H1 (cell line): Measurements from ENCODE around the gene PRODH2. TPM values are rescaled to one million over a fixed set of nuclear protein-coding genes. Genes with fewer than 3 reads are reported as not detected.

Experiments
- GTF2F1 ChIP-seq: IDR thresholded peaks from 2 replicates; pipeline ENCODE4 v1.6.1; 2012; ENCODE audit warnings: low read depth, low read length, improper control_type of control experiment, borderline replicate concordance
- HDAC2 ChIP-seq, 2 experiments: fragments of 300-600 bp in 1 of 2; sonication (generic) in 1 of 2; IDR thresholded peaks; 2 replicates each; pipeline ENCODE4 v1.6.1; 2011 to 2012; ENCODE audit warnings: low read depth in 2 of 2, low read length in 2 of 2, mild to moderate bottlenecking in 2 of 2, moderate library complexity in 2 of 2, borderline replicate concordance in 1 of 2, inconsistent platforms in 1 of 2
- KDM1A ChIP-seq: fragments of 200-600, 300-600 bp; sonication (generic); IDR thresholded peaks from 2 replicates; pipeline ENCODE4 v1.7.1; 2016; ENCODE audit warnings: mild to moderate bottlenecking, low read length, borderline replicate concordance
- SIRT6 ChIP-seq: IDR thresholded peaks from one replicate; pipeline ENCODE4 v1.7.1; 2012; ENCODE audit warnings: low read length, inconsistent platforms
- SUZ12 ChIP-seq: fragments of 200-600 bp; sonication (generic); IDR thresholded peaks from 2 replicates; pipeline ENCODE4 v1.6.1; 2012; ENCODE audit warnings: mild to moderate bottlenecking, inconsistent platforms, low read length, moderate library complexity, mixed read lengths
- polyA plus RNA-seq, 7 experiments: library from polyadenylated mRNA; depleted of rRNA in 3 of 7; stranded (reverse) in 5 of 7; unstranded in 2 of 7; fragments of >200 nt in 5 of 7; fragments of 200-250 nt in 2 of 7; gene quantifications; 1 replicate in 5 of 7; 2 replicates in 1 of 7; 4 replicates in 1 of 7; pipeline versions ENCODE4 v1.2.1 to v1.2.3, GENCODE V29; 2011 to 2013; ENCODE audit warnings: missing spikeins in 2 of 7, mixed read lengths in 2 of 7
- total RNA-seq: library from RNA; stranded (reverse); fragmentation: NEBNext Ultra II Directional; extraction: Animal tissue kit (Norgen Biotek cat#: 25700); gene quantifications from 2 replicates; pipeline ENCODE4 v1.2.1, GENCODE V29; 2021
- TF ChIP-seq, protein P1 (sequence below): fragments of 300-600 bp; sonication (generic); IDR thresholded peaks from 2 replicates; pipeline ENCODE4 v1.7.1; 2012; ENCODE audit warnings: low read length, moderate library complexity, mild to moderate bottlenecking, inconsistent platforms; ENCODE audit not compliant: insufficient replicate concordance
- TF ChIP-seq, protein P2 (sequence below): IDR thresholded peaks from 2 replicates; pipeline ENCODE4 v1.6.1; 2012; ENCODE audit warnings: inconsistent platforms

The PRODH2 gene
- total and polyA plus RNA-seq, 2 of the 8 experiments (the other 6 are each of a cell fraction or from before 2014, with no cell fraction given) = not detected

DNA sequence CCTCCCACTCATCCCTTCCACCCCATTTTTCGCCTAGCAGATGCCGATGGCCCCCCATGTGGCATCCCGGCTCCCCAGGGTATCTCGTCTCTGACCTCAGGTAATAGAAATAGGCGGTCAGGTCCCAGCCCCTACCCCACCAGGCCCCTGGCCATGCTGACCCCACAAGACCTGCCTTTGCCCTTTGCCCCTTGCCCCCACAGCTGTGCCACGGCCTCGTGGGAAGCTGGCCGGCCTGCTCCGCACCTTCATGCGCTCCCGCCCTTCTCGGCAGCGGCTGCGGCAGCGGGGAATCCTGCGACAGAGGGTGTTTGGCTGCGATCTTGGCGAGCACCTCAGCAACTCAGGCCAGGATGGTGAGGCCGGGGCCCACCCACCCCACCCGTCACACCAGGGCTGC is 31.9 kb downstream of the PRODH2 start (continued):
- TF ChIP-seq, protein P1, sequence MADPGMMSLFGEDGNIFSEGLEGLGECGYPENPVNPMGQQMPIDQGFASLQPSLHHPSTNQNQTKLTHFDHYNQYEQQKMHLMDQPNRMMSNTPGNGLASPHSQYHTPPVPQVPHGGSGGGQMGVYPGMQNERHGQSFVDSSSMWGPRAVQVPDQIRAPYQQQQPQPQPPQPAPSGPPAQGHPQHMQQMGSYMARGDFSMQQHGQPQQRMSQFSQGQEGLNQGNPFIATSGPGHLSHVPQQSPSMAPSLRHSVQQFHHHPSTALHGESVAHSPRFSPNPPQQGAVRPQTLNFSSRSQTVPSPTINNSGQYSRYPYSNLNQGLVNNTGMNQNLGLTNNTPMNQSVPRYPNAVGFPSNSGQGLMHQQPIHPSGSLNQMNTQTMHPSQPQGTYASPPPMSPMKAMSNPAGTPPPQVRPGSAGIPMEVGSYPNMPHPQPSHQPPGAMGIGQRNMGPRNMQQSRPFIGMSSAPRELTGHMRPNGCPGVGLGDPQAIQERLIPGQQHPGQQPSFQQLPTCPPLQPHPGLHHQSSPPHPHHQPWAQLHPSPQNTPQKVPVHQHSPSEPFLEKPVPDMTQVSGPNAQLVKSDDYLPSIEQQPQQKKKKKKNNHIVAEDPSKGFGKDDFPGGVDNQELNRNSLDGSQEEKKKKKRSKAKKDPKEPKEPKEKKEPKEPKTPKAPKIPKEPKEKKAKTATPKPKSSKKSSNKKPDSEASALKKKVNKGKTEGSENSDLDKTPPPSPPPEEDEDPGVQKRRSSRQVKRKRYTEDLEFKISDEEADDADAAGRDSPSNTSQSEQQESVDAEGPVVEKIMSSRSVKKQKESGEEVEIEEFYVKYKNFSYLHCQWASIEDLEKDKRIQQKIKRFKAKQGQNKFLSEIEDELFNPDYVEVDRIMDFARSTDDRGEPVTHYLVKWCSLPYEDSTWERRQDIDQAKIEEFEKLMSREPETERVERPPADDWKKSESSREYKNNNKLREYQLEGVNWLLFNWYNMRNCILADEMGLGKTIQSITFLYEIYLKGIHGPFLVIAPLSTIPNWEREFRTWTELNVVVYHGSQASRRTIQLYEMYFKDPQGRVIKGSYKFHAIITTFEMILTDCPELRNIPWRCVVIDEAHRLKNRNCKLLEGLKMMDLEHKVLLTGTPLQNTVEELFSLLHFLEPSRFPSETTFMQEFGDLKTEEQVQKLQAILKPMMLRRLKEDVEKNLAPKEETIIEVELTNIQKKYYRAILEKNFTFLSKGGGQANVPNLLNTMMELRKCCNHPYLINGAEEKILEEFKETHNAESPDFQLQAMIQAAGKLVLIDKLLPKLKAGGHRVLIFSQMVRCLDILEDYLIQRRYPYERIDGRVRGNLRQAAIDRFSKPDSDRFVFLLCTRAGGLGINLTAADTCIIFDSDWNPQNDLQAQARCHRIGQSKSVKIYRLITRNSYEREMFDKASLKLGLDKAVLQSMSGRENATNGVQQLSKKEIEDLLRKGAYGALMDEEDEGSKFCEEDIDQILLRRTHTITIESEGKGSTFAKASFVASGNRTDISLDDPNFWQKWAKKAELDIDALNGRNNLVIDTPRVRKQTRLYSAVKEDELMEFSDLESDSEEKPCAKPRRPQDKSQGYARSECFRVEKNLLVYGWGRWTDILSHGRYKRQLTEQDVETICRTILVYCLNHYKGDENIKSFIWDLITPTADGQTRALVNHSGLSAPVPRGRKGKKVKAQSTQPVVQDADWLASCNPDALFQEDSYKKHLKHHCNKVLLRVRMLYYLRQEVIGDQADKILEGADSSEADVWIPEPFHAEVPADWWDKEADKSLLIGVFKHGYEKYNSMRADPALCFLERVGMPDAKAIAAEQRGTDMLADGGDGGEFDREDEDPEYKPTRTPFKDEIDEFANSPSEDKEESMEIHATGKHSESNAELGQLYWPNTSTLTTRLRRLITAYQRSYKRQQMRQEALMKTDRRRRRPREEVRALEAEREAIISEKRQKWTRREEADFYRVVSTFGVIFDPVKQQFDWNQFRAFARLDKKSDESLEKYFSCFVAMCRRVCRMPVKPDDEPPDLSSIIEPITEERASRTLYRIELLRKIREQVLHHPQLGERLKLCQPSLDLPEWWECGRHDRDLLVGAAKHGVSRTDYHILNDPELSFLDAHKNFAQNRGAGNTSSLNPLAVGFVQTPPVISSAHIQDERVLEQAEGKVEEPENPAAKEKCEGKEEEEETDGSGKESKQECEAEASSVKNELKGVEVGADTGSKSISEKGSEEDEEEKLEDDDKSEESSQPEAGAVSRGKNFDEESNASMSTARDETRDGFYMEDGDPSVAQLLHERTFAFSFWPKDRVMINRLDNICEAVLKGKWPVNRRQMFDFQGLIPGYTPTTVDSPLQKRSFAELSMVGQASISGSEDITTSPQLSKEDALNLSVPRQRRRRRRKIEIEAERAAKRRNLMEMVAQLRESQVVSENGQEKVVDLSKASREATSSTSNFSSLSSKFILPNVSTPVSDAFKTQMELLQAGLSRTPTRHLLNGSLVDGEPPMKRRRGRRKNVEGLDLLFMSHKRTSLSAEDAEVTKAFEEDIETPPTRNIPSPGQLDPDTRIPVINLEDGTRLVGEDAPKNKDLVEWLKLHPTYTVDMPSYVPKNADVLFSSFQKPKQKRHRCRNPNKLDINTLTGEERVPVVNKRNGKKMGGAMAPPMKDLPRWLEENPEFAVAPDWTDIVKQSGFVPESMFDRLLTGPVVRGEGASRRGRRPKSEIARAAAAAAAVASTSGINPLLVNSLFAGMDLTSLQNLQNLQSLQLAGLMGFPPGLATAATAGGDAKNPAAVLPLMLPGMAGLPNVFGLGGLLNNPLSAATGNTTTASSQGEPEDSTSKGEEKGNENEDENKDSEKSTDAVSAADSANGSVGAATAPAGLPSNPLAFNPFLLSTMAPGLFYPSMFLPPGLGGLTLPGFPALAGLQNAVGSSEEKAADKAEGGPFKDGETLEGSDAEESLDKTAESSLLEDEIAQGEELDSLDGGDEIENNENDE = no peak
- TF ChIP-seq KDM1A (no peak), HDAC2 (IDR thresholded peaks at IDR 0.05; ENCODE audit: borderline replicate concordance in 1 of 2, low read depth in 2 of 2, low read length in 2 of 2) (no peak), GTF2F1 (no peak), SIRT6 (no peak), SUZ12 (no peak)
- TF ChIP-seq, protein P2, sequence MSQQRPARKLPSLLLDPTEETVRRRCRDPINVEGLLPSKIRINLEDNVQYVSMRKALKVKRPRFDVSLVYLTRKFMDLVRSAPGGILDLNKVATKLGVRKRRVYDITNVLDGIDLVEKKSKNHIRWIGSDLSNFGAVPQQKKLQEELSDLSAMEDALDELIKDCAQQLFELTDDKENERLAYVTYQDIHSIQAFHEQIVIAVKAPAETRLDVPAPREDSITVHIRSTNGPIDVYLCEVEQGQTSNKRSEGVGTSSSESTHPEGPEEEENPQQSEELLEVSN = no peak
